ENCODE measurements around the gene ASIC2.

GRCh38 chr17:33342025-33342424 lies 48.9 kb upstream of the ASIC2 start:
- TF ChIP-seq CTCF (IDR thresholded peaks at IDR 0.05 in 8 of 11, conservative IDR thresholded peaks at IDR 0.05 in 3 of 11): no peak
- no peak for TF ChIP-seq POLR2A (IDR thresholded peaks at IDR 0.05)
- no peak for TF ChIP-seq POLR2AphosphoS5 (IDR thresholded peaks at IDR 0.05)
